ENCODE data around the gene TIMM8B.
"Not testable (repeated sequence)": the region's sequence is repeated elsewhere in the genome, so short reads cannot be mapped to it uniquely, and the experiment has no call there.

Gene TIMM8B, protein sequence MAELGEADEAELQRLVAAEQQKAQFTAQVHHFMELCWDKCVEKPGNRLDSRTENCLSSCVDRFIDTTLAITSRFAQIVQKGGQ

DNA sequence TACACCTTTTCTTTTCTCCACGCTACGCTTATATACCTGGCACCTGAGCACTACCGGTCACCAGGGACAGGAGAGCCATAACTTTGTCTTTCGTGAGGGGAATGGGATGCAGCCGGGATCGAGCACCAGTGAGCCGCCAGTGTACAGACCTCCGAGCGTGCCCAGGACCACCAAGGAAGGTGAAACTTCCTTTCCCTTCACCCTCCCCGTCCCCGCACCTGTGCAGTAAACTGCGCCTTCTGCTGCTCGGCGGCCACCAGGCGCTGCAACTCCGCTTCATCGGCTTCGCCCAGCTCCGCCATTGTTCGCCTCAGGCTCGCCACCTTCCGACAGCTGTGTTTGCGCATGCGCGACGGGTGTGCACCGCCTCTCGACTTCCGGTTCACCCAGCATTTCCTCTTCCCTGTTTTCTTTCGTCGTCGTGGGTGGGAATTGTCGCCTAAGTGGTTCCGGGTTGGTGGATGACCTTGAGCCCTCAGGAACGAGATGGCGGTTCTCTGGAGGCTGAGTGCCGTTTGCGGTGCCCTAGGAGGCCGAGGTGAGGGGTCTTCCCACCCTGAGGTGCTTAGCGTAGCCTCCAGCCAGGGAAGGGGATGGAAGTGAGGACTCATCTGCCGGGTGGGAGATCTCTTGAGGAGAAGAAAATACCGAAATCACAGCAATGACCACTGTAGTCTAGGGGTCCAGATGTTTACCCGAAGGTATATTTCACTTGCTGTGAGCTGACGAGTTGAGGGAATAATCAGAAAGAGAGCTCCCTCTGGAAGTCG is at the start of gene TIMM8B, which contains the start of gene SDHD:
Gene TIMM8B, minus strand, starts transcription at position 335 of the 770 bp plus-strand sequence. Its CDS starts 33 bp downstream, at position 302.
Gene SDHD, plus strand, starts transcription at position 452 of the 770 bp plus-strand sequence. Its CDS starts 35 bp downstream, at position 487.
- peak; percentile 81 to 92 (median 88) for DNase-seq (ENCODE audit: low read depth in 2 of 3, low spot score in 2 of 3)

DNA sequence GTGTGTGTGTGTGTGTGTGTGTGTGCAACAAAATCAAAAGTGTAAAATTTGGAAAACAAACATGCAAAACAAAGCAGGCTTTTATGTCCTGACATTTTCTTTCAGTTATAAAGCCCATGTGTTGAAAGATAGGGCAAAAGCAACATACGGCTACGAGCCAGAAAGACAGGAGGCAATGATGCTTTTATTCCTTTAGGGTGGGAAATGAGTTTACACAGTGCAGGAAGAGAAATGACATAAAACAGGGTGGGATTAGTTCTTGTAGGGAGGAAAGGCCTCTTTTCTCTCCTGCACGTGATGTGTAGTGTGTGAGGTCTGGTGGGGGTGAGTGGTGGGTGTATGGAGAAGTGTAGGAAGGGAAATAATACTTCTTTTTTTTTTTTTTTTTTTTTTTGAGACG is 47.9 kb upstream of the TIMM8B start:
- DNase-seq (ENCODE audit: low read depth in 2 of 3, low spot score in 2 of 3) = no peak

GRCh38 chr11:112132737-112133136 is 46.2 kb upstream of the TIMM8B start:
- no peak for DNase-seq (ENCODE audit: low read depth in 2 of 3, low spot score in 2 of 3)

- no peak for DNase-seq (ENCODE audit: low read depth in 2 of 3, low spot score in 2 of 3)
Measured at GRCh38 chr11:112129656-112130055, 43.1 kb upstream of the TIMM8B start.

GRCh38 chr11:112128483-112129121 is 42.0 kb upstream of the TIMM8B start:
- no peak for DNase-seq (ENCODE audit: low read depth in 2 of 3, low spot score in 2 of 3)

- no peak for DNase-seq (ENCODE audit: low read depth in 2 of 3, low spot score in 2 of 3)
Measured at GRCh38 chr11:112127056-112127455, 40.5 kb upstream of the TIMM8B start.

GRCh38 chr11:112123129-112123528 is 36.6 kb upstream of the TIMM8B start:
- no peak for DNase-seq (ENCODE audit: low read depth in 2 of 3, low spot score in 2 of 3)

DNA sequence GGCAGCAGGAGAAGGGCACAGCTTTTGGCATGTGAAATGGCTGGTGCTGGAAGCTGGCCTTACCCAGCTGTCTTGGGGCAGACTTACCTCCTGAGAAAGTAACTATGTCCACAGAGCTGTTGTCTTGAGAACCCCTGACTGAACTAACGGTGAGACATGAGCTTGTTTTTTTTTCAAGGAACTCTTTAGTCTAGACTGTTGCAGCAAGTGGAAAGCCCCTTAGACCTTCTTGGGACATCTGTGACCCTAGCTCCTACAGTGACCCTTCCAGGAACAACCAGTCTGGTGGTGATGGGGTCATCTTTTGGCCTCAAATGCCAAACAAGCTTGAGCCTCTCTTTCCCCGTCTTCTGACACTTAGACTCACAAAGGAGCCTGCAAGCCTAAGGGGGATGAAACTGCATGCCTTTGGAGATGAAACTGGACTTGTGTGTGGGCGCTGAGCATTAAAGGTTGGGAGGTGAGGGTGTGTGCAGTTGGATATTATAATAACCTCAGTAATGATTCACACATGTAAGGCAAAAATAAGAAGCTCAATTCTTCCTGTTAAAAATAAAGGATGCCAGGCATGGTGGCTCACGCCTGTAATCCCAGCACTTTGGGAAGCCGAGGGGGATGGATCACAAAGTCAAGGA is 35.5 kb upstream of the TIMM8B start:
- DNase-seq (ENCODE audit: low read depth in 2 of 3, low spot score in 2 of 3) = no peak

- no peak for DNase-seq (ENCODE audit: low read depth in 2 of 3, low spot score in 2 of 3)
Measured at GRCh38 chr11:112118176-112118575, 31.6 kb upstream of the TIMM8B start.

DNA sequence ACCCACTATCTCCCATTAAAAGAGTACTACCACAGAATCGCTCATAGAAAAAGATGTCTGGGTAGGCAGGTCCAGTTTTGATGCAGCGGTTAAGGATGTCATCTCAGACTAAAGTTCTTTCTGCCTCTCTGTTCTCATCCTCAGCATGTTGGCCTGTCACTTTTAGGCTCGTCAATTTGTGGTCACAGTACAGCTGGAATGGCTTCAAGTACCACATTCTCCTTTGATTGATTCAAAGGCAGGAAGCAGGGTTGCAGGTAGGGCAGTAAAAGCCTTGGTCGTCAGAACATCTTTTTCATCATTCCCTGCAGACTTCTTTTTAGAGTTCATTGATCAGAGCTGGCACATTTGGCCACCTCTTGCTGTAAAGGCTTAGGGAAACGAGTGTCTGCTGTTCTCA is 28.8 kb upstream of the TIMM8B start:
- DNase-seq (ENCODE audit: low read depth in 2 of 3, low spot score in 2 of 3) = no peak

DNA sequence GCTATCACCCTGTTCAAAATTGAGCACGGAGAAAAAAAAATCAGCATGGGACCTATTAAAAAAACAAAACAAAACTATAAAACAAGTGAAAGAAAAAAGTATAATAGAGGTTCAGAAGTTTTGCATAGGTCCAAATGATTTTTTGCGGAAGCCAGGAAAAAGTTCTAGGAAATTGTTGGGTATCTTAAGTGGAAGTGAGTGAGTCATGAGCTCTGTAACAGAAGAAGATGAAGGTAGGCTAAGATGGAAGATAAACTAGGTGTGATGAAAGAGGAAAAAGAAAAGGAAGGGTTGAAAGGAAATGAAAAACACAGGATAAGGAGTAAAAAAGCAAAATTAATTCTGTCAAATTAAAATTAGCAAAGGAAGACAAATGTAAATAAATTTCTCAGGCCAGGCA is 27.9 kb upstream of the TIMM8B start:
- DNase-seq (ENCODE audit: low read depth in 2 of 3, low spot score in 2 of 3) = no peak

DNA sequence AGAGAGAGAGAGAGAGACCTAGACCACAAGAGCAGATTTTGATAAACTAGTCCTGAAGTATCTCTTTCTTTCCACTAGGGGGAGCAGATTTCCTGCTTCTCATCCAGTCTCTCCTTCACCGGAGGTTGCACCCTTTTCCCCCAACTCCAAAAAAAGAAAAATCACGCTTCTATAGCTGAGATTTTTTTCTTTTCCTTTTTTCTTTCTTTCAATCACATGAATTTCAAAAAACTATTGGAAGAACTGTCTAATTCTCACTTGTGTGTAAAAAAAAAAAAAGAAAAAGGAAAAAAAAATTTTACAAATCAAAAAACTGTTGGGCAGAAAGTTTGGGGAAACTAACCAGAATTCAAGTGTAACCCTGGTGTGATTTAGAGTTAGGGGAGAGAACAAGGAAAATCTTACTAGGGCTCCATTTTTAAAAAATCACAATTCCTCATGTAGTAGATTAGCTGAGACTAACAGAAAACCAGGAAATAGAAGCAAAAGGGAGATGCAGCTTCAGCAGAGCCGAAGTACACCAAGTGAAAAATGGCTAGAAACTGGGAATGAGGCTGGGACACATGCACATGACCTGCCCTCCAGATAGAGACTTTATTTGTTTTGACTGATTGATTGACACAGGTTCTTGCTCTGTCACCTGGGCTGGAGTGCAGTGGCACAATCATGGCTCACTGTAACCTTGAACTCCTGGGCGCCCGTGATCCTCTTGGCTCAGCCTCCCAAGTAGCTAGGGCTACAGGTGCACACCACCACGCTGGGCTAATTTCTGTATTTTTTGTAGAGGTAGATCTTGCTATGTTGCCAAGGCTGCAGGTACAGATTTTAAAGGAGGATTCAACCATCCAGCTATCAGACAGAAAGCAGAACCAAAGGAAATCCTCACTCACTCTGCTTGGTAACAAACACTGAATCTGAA is 27.2 kb upstream of the TIMM8B start:
- no peak for DNase-seq (ENCODE audit: low read depth in 2 of 3, low spot score in 2 of 3)

GRCh38 chr11:112106070-112106469 is 19.5 kb upstream of the TIMM8B start:
- no peak for DNase-seq (ENCODE audit: low read depth in 2 of 3, low spot score in 2 of 3)

GRCh38 chr11:112103446-112103845 is 16.9 kb upstream of the TIMM8B start:
- no peak for DNase-seq (ENCODE audit: low read depth in 2 of 3, low spot score in 2 of 3)

DNA sequence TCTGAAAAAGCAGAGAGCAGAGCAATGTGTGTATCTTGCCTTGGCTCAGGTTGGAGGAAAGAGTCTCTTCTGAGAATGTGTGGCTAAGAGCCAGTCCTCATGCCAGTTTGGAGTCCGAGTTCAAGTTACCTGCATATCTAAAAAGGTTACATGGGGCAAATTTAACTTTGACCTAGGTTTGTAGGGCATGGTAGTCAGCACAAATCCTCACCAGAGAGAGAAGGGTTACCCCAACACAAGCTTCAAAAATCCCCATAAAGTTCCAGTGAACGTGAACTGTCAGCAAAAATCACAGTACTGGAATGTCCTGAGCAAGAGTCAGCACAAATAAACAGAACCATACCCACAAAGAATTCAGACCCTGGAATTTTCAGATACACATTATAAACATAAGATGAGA is 13.9 kb upstream of the TIMM8B start:
- DNase-seq (ENCODE audit: low read depth in 2 of 3, low spot score in 2 of 3) = no peak

- DNase-seq (ENCODE audit: low read depth in 2 of 3, low spot score in 2 of 3) = no peak
Measured at GRCh38 chr11:112097734-112098528, 11.4 kb upstream of the TIMM8B start.

DNA sequence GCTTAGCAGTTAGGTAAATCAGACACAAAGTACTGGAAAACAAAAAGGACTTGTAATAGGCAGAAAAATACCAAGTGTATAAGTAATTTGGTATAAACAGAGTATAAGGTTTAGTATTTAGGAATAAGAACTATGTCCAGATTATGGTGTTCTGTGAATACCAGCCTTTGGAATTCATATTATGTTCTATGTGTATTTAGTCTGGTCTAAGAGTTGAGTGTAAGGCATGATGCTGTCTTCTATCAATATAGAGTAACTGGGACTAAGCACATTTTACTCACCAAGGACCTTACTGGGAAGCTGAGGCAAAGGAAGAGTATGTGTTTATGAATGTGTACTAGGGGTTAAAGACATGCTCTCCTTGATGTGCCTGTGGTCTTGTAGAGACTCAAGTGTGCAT is 9.6 kb upstream of the TIMM8B start:
- DNase-seq (ENCODE audit: low read depth in 2 of 3, low spot score in 2 of 3) = no peak

- not testable (repeated sequence) for DNase-seq (ENCODE audit: low read depth in 2 of 3, low spot score in 2 of 3)
Measured at GRCh38 chr11:112095302-112095701, 8.7 kb upstream of the TIMM8B start.

DNA sequence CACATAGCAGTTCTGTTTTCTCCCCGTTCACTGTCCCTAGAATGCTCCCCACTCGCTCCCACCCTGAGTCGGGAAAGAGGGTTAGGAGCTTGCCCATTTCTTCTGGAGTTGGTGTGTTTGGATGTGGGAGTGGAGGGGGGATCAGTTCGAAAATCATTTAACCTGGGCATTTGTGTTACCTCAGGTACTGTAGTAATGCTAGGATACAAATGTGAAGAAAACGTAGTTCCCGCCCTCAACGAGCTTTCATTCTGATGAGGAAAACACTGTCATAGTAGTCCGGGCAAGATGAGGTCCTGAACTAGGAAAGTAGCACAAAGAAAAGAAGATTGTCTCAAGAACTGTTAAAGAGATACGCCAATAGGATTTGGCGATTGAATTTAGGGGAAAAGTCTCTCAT is 656 bp upstream of the TIMM8B start:
- no peak for DNase-seq (ENCODE audit: low read depth in 2 of 3, low spot score in 2 of 3)

DNA sequence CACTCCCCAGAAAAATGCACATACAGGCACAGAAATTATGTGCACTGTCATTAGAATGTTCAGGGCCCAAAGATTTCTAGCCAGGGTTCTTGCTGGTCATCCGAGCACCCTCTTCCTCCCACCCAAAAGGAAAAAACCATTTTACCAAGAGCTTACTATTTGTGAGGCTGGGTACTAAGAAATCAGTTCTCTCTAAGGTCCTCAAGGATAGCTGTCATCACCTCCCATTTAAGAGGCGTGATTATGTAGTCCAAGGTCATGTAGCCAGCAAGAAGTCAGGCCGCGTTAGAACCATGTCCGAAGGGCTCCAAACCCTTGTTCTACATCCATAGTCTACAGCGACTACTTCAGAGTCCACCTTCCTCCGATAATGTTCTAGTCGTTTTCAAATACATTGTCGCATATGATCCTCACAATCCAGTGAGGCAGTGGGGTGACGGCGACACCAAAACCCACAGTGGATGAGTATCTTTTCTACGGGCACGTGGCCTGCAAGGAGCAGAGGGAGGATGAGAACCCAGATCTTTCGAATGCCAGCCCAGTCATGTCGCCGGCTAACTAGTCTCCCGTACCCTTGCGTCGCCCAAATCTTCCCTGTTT is 634 bp downstream of the TIMM8B start:
- DNase-seq (ENCODE audit: low read depth in 2 of 3, low spot score in 2 of 3) = peak in 2 of 3 experiments; percentile 18
